WTC11 (cell line): ENCODE measurements around the gene MOB4. TPM values are rescaled to one million over a fixed set of nuclear protein-coding genes. Genes with fewer than 3 reads are reported as not detected.

Experiments
- ATAC-seq: fragments of 200-7000 bp; cut with Tn5 transposase; 2 replicates; pipeline ENCODE4 v1.10.0; 2021; ENCODE audit warnings: mild to moderate bottlenecking, moderate library complexity
- CTCF ChIA-PET: fragments of 300-600 bp; sonication (Branson Sonifier 250); formaldehyde crosslinking; loops from one replicate; lab custom pipeline; 2021; ENCODE audit warnings: antibody characterized with exemption; lab: Charles Lee
- POLR2A ChIA-PET: fragments of 350-600 bp; sonication (Branson Sonifier 250); formaldehyde crosslinking; loops from one replicate; lab custom pipeline; 2021; ENCODE audit warnings: antibody characterized with exemption; lab: Charles Lee
- DNase-seq: peaks from one replicate; pipeline ENCODE4 v3.0.0; 2021; ENCODE audit warnings: low spot score
- H3K27ac Mint-ChIP-seq: 2 replicates; pipeline ENCODE4 v1.8.0; 2021; ENCODE audit warnings: mixed read lengths
- H3K27me3 Mint-ChIP-seq: 2 replicates; pipeline ENCODE4 v1.8.0; 2021; ENCODE audit warnings: low read depth, mild to moderate bottlenecking, moderate library complexity, mixed read lengths
- H3K36me3 Mint-ChIP-seq: 2 replicates; pipeline ENCODE4 v1.8.0; 2021; ENCODE audit warnings: mixed read lengths
- H3K4me1 Mint-ChIP-seq: 2 replicates; pipeline ENCODE4 v1.8.0; 2022; ENCODE audit warnings: mixed read lengths
- H3K4me3 Mint-ChIP-seq: 2 replicates; pipeline ENCODE4 v1.8.0; 2021; ENCODE audit warnings: mild to moderate bottlenecking, moderate library complexity, mixed read lengths
- H3K9me3 Mint-ChIP-seq: 2 replicates; pipeline ENCODE4 v1.8.0; 2021; ENCODE audit warnings: mixed read lengths
- ATF3 ChIP-seq: sonication (generic); formaldehyde crosslinking; conservative IDR thresholded peaks from 2 replicates; pipeline ENCODE4 v1.8.1; 2022; ENCODE audit warnings: mild to moderate bottlenecking, missing genetic modification reagents
- CREB1 ChIP-seq: sonication (generic); formaldehyde crosslinking; IDR thresholded peaks from 2 replicates; pipeline ENCODE4 v1.8.0; 2023; ENCODE audit warnings: mild to moderate bottlenecking, missing genetic modification reagents
- E2F1 ChIP-seq: sonication (generic); formaldehyde crosslinking; IDR thresholded peaks from 2 replicates; pipeline ENCODE4 v1.8.0; 2022; ENCODE audit warnings: mild to moderate bottlenecking, missing genetic modification reagents
- EMX1 ChIP-seq: fragments of 250-450 bp; sonication (Bioruptor Pico); IDR thresholded peaks from 2 replicates; pipeline ENCODE4 v1.8.0; 2021; ENCODE audit warnings: mild to moderate bottlenecking
- FOXJ3 ChIP-seq: sonication (generic); formaldehyde crosslinking; IDR thresholded peaks from 2 replicates; pipeline ENCODE4 v1.9.0; 2021; ENCODE audit warnings: missing genetic modification reagents, mild to moderate bottlenecking, borderline replicate concordance
- FOXK1 ChIP-seq: sonication (generic); formaldehyde crosslinking; IDR thresholded peaks from 2 replicates; pipeline ENCODE4 v1.8.0; 2022; ENCODE audit warnings: mild to moderate bottlenecking, moderate library complexity, missing genetic modification reagents
- FOXP1 ChIP-seq: sonication (generic); formaldehyde crosslinking; IDR thresholded peaks from 2 replicates; pipeline ENCODE4 v1.8.0; 2022; ENCODE audit warnings: missing genetic modification reagents, mild to moderate bottlenecking, moderate library complexity, borderline replicate concordance
- HMGA2 ChIP-seq: fragments of 250-450 bp; sonication (Bioruptor Pico); IDR thresholded peaks from 2 replicates; pipeline ENCODE4 v1.4.0; 2021; ENCODE audit warnings: mild to moderate bottlenecking, moderate library complexity
- NR1H2 ChIP-seq: sonication (generic); formaldehyde crosslinking; IDR thresholded peaks from 2 replicates; pipeline ENCODE4 v1.9.0; 2021; ENCODE audit warnings: mild to moderate bottlenecking, moderate library complexity, missing genetic modification reagents
- RELA ChIP-seq: sonication (generic); formaldehyde crosslinking; IDR thresholded peaks from 2 replicates; pipeline ENCODE4 v1.8.1; 2022; ENCODE audit warnings: missing genetic modification reagents, mild to moderate bottlenecking, borderline replicate concordance
- SMAD3 ChIP-seq: sonication (generic); formaldehyde crosslinking; IDR thresholded peaks from 2 replicates; pipeline ENCODE4 v1.8.0; 2022; ENCODE audit warnings: missing genetic modification reagents, mild to moderate bottlenecking, borderline replicate concordance
- SP1 ChIP-seq: sonication (generic); formaldehyde crosslinking; conservative IDR thresholded peaks from 2 replicates; pipeline ENCODE4 v1.8.1; 2022; ENCODE audit warnings: missing genetic modification reagents
- TP53 ChIP-seq: sonication (generic); formaldehyde crosslinking; IDR thresholded peaks from 2 replicates; pipeline ENCODE4 v1.8.1; 2023; ENCODE audit warnings: mild to moderate bottlenecking, missing genetic modification reagents
- ZBTB21 ChIP-seq: sonication (generic); formaldehyde crosslinking; IDR thresholded peaks from 2 replicates; pipeline ENCODE4 v1.8.1; 2023; ENCODE audit warnings: mild to moderate bottlenecking, missing genetic modification reagents, borderline replicate concordance
- ZBTB43 ChIP-seq: sonication (generic); formaldehyde crosslinking; IDR thresholded peaks from 2 replicates; pipeline ENCODE4 v1.8.1; 2023; ENCODE audit warnings: mild to moderate bottlenecking, missing genetic modification reagents
- ZNF138 ChIP-seq: sonication (generic); formaldehyde crosslinking; conservative IDR thresholded peaks from 2 replicates; pipeline ENCODE4 v1.8.1; 2022; ENCODE audit warnings: mild to moderate bottlenecking, moderate library complexity, missing genetic modification reagents
- ZNF219 ChIP-seq: sonication (generic); formaldehyde crosslinking; IDR thresholded peaks from 2 replicates; pipeline ENCODE4 v1.8.0; 2023; ENCODE audit warnings: missing genetic modification reagents, mild to moderate bottlenecking, borderline replicate concordance
- ZNF232 ChIP-seq: sonication (generic); formaldehyde crosslinking; IDR thresholded peaks from 2 replicates; pipeline ENCODE4 v1.8.0; 2022; ENCODE audit warnings: mild to moderate bottlenecking, missing genetic modification reagents
- ZNF416 ChIP-seq: fragments of 250-450 bp; sonication (Bioruptor Pico); IDR thresholded peaks from 2 replicates; pipeline ENCODE4 v1.9.0; 2021; ENCODE audit warnings: mild to moderate bottlenecking, inconsistent platforms
- ZNF532 ChIP-seq: fragments of 250-450 bp; sonication (Bioruptor Pico); IDR thresholded peaks from 2 replicates; pipeline ENCODE4 v1.9.0; 2021; ENCODE audit warnings: mild to moderate bottlenecking, borderline replicate concordance
- total RNA-seq: library from RNA; stranded (reverse); gene quantifications from 3 replicates; pipeline ENCODE4 v1.2.3, GENCODE V29; 2021
- TF ChIP-seq, protein P1 (sequence below): sonication (generic); formaldehyde crosslinking; IDR thresholded peaks from 2 replicates; pipeline ENCODE4 v1.8.0; 2023; ENCODE audit warnings: mild to moderate bottlenecking, missing genetic modification reagents
- TF ChIP-seq, protein P2 (sequence below): fragments of 250-450 bp; sonication (Bioruptor Pico); IDR thresholded peaks from 2 replicates; pipeline ENCODE4 v1.9.0; 2021; ENCODE audit warnings: mild to moderate bottlenecking

The MOB4 gene
- total RNA-seq, 1 experiment from 2014 or later, result 47.8 TPM

GRCh38 chr2:197504512-197504911, 11.4 kb upstream of the MOB4 start (continued):
- TF ChIP-seq, protein P1, sequence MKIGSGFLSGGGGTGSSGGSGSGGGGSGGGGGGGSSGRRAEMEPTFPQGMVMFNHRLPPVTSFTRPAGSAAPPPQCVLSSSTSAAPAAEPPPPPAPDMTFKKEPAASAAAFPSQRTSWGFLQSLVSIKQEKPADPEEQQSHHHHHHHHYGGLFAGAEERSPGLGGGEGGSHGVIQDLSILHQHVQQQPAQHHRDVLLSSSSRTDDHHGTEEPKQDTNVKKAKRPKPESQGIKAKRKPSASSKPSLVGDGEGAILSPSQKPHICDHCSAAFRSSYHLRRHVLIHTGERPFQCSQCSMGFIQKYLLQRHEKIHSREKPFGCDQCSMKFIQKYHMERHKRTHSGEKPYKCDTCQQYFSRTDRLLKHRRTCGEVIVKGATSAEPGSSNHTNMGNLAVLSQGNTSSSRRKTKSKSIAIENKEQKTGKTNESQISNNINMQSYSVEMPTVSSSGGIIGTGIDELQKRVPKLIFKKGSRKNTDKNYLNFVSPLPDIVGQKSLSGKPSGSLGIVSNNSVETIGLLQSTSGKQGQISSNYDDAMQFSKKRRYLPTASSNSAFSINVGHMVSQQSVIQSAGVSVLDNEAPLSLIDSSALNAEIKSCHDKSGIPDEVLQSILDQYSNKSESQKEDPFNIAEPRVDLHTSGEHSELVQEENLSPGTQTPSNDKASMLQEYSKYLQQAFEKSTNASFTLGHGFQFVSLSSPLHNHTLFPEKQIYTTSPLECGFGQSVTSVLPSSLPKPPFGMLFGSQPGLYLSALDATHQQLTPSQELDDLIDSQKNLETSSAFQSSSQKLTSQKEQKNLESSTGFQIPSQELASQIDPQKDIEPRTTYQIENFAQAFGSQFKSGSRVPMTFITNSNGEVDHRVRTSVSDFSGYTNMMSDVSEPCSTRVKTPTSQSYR (CRISPR knock-in tag), result no peak

DNA sequence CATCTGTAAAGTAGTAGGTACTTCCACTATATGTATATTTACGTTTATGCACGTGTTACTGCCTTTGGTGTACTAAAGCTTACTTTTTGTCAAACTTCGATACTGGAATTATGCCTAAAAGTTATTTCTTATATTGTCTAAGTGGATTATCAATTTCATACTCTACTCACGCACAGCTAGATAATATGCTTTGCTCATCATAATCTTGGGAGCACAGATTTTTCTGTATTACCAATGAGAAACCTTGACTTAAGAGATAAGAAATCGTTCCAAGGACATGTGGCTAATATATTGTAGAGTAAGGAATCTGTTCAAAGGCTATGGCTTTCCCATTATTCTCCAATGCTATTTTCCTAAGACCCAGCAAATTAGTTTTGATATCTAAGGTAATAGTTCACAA, 9.2 kb upstream of the MOB4 start:
- POLR2A ChIA-PET, result interaction anchor here (1.0 to 3.1 kb wide), 2 partner anchors 9 to 87 kb away, joined by 4 to 14 read pairs; partner anchors contain the start of gene MOB4
- Mint-ChIP-seq H3K4me3 (no peak overlapping the region), H3K27ac (no peak overlapping the region), H3K9me3 (no peaks in the 10 kb centered on the region), H3K27me3 (no peaks in the 10 kb centered on the region), H3K36me3 (peaks cover 32% of the 10 kb centered on the region), H3K4me1 (peaks cover 12% of the 10 kb centered on the region)
- CTCF ChIA-PET, result no interaction called here
- TF ChIP-seq ZNF138 (CRISPR knock-in tag) (no peak), ATF3 (CRISPR knock-in tag) (no peak), FOXP1 (no peak), SP1 (CRISPR knock-in tag) (no peak), NR1H2 (CRISPR knock-in tag) (no peak), ZNF219 (CRISPR knock-in tag) (no peak), CREB1 (CRISPR knock-in tag) (no peak), ZBTB21 (CRISPR knock-in tag) (no peak)
- no peak for ATAC-seq
- no peak for DNase-seq

GRCh38 chr2:197513915-197514314, 2.0 kb upstream of the MOB4 start:
- POLR2A ChIA-PET, result interaction anchor here (2.9 kb wide), 1 partner anchor 14 kb away, joined by 12 read pairs; the partner anchor contains the start of genes HSPD1 and HSPE1
- DNase-seq (no peak), ATAC-seq (no peak)
- Mint-ChIP-seq H3K4me3 (no peak overlapping the region), H3K4me1 (peaks cover 29% of the 10 kb centered on the region), H3K27ac (no peak overlapping the region), H3K9me3 (no peaks in the 10 kb centered on the region), H3K36me3 (no peaks in the 10 kb centered on the region), H3K27me3 (no peaks in the 10 kb centered on the region)
- TF ChIP-seq ZBTB21 (CRISPR knock-in tag), result no peak
- TF ChIP-seq ZNF232 (CRISPR knock-in tag), result no peak
- no peak for TF ChIP-seq TP53 (CRISPR knock-in tag)
- TF ChIP-seq EMX1 (CRISPR knock-in tag), result no peak
- TF ChIP-seq ZNF532 (CRISPR knock-in tag), result no peak
- no peak for TF ChIP-seq E2F1 (CRISPR knock-in tag)
- no peak for TF ChIP-seq FOXK1 (CRISPR knock-in tag)
- TF ChIP-seq, protein P2, sequence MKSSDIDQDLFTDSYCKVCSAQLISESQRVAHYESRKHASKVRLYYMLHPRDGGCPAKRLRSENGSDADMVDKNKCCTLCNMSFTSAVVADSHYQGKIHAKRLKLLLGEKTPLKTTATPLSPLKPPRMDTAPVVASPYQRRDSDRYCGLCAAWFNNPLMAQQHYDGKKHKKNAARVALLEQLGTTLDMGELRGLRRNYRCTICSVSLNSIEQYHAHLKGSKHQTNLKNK (CRISPR knock-in tag), result no peak
- no peak for TF ChIP-seq RELA (CRISPR knock-in tag)
- TF ChIP-seq ZNF416 (CRISPR knock-in tag), result no peak
- TF ChIP-seq SMAD3 (CRISPR knock-in tag), result no peak
- TF ChIP-seq FOXJ3, result no peak
- TF ChIP-seq HMGA2 (CRISPR knock-in tag), result no peak
- TF ChIP-seq ZBTB43 (CRISPR knock-in tag), result no peak
- CTCF ChIA-PET, result no interaction called here
